Gastrocnemius medialis (tissue), 4 donors: ENCODE results near the gene CPE. TPM values are rescaled to one million over a fixed set of nuclear protein-coding genes. Genes with fewer than 3 reads are reported as not detected.

ENCODE experiments used
- ATAC-seq, 2 donors: fragments of 150-250 bp; one replicate each; pipeline ENCODE4 v1.9.1; 2016
- DNase-seq, 2 donors: peaks; one replicate each; pipeline ENCODE4 v3.0.0-alpha.2; 2019
- H3K27ac ChIP-seq, 4 donors: fragments of 200-600 bp; sonication (generic); 1 replicate in 1 of 4; 2 replicates in 3 of 4; pipeline ENCODE4 v1.5.1; 2016 to 2018; ENCODE audit warnings: mild to moderate bottlenecking in 2 of 4, moderate library complexity in 1 of 4
- H3K27me3 ChIP-seq, 3 donors: fragments of 200-600 bp; sonication (generic) in 2 of 3; 1 replicate in 1 of 3; 2 replicates in 2 of 3; pipeline versions ENCODE4 v1.5.1 to v1.6.0; 2016 to 2019; ENCODE audit warnings: mild to moderate bottlenecking in 1 of 3, moderate library complexity in 1 of 3
- H3K36me3 ChIP-seq, 2 donors: fragments of 200-600 bp; sonication (generic) in 1 of 2; one replicate each; pipeline ENCODE4 v1.5.1; 2017 to 2018
- H3K4me1 ChIP-seq, 2 donors: fragments of 200-600 bp; sonication (generic) in 1 of 2; one replicate each; pipeline ENCODE4 v1.5.1; 2016 to 2017; ENCODE audit warnings: mild to moderate bottlenecking in 2 of 2
- H3K4me3 ChIP-seq, 4 donors: fragments of 200-600 bp; sonication (generic) in 3 of 4; 1 replicate in 1 of 4; 2 replicates in 3 of 4; pipeline ENCODE4 v1.5.1; 2016 to 2019; ENCODE audit warnings: mild to moderate bottlenecking in 2 of 4
- H3K9me3 ChIP-seq, 3 donors: fragments of 200-600 bp; sonication (generic) in 2 of 3; 1 replicate in 1 of 3; 2 replicates in 2 of 3; pipeline ENCODE4 v1.5.1; 2016 to 2019
- CTCF ChIP-seq, 5 experiments: fragments of 450-650 bp in 3 of 5; fragments of 200-600 bp in 2 of 5; sonication (generic) in 2 of 5; IDR thresholded peaks in 4 of 5; conservative IDR thresholded peaks in 1 of 5; 1 replicate in 4 of 5; 2 replicates in 1 of 5; pipeline ENCODE4 v1.5.1; 2016 to 2019; ENCODE audit warnings: antibody characterized with exemption in 5 of 5, mild to moderate bottlenecking in 3 of 5, moderate library complexity in 3 of 5
- POLR2A ChIP-seq, 2 donors: fragments of 450-650 bp; IDR thresholded peaks; one replicate each; pipeline ENCODE4 v1.6.1; 2017; ENCODE audit warnings: antibody characterized with exemption in 2 of 2, mild to moderate bottlenecking in 2 of 2, moderate library complexity in 2 of 2
- in situ Hi-C, 4 donors: fragments of 200-750 bp; cut with MboI; loops; one replicate each; pipeline versions ENCODE4 v1.15.0 to v1.8.0; 2017; ENCODE audit warnings: low sequenced_read_pairs in 4 of 4
- intact Hi-C: fragments of 100-400 bp; cut with DNase I; formaldehyde crosslinking; loops from one replicate; pipeline ENCODE4 v1.15.1; 2023; ENCODE audit warnings: low total_unique reads
- total RNA-seq, 4 donors: library from RNA; depleted of rRNA; stranded (reverse); fragments of >200 nt; gene quantifications; one replicate each; pipeline versions ENCODE4 v1.1.0 to v1.2.3, GENCODE V29; 2016

Gene CPE
- total RNA-seq, 4 donors from 2014 or later = 11.8 to 27.6 (median 17.0) TPM

GRCh38 chr4:165383591-165384073 is 4.8 kb downstream of the CPE start:
- intact Hi-C loops = no loop called here
- Histone ChIP-seq H3K36me3 (no peaks in the 10 kb centered on the region), H3K4me1 (peaks cover 0 to 2% of the 10 kb centered on the region in 2 donors), H3K4me3 (no peak overlapping the region), H3K27me3 (peaks cover 0 to 10% (median 0%) of the 10 kb centered on the region in 3 donors), H3K27ac (no peak overlapping the region), H3K9me3 (no peaks in the 10 kb centered on the region)
- no peak for TF ChIP-seq CTCF (IDR thresholded peaks at IDR 0.05 in 4 of 5, conservative IDR thresholded peaks at IDR 0.05 in 1 of 5)
- in situ Hi-C loops = no loop called here
- DNase-seq = no peak
- no peak for ATAC-seq

DNA sequence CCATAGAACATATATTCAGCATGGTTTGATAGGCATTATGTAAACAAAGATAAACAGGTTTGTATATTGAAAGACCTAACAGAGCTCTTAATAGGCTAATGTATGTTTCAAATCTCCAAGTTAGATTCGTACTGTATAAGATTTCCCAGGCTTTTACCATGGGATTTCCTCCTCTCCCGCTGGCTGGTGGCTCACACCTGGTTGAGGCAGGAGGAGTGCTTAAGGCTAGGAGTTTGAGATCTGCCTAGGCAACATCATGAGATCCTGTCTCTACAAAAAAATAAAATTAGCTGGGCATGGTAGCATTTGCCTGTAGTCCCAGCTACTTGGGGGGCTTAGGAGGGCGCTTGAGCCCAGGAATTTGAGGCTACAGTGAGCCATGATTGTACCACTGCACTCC is 5.4 kb downstream of the CPE start:
- TF ChIP-seq CTCF (IDR thresholded peaks at IDR 0.05 in 4 of 5, conservative IDR thresholded peaks at IDR 0.05 in 1 of 5) (no peak), POLR2A (IDR thresholded peaks at IDR 0.05) (no peak)
- H3K9me3 ChIP-seq = no peaks in the 10 kb centered on the region
- ATAC-seq = no peak
- H3K27ac ChIP-seq = no peak overlapping the region
- no peak for DNase-seq
- no peaks in the 10 kb centered on the region for H3K4me1 ChIP-seq
- H3K36me3 ChIP-seq = no peaks in the 10 kb centered on the region
- intact Hi-C loops (no loop called here), in situ Hi-C loops (no loop called here)
- H3K27me3 ChIP-seq = peaks cover 0 to 8% (median 0%) of the 10 kb centered on the region in 3 donors
- no peak overlapping the region for H3K4me3 ChIP-seq

DNA sequence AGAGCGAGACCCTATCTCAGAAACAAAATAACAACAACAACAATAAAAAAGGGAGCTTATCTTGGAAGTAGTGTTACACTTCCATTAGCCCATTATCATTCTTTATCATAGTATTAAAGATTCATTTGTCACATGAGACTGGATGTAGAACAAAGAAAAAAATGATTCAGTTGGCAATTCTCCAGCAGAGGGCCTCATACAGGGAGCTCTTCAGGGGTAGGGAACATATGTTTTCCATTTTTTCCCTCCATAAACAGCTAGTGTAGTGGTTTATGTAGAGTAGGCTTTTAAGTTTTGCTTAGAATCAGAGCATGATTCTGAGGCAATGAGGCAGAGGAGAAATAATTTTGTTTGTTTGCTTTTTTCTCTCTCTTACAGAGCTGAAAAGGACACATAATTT is 5.8 kb downstream of the CPE start:
- DNase-seq = no peak
- intact Hi-C loops (no loop called here), in situ Hi-C loops (no loop called here)
- no peaks in the 10 kb centered on the region for H3K36me3 ChIP-seq
- peaks cover 0 to 4% (median 0%) of the 10 kb centered on the region in 3 donors for H3K27me3 ChIP-seq
- no peaks in the 10 kb centered on the region for H3K9me3 ChIP-seq
- no peak overlapping the region for H3K27ac ChIP-seq
- H3K4me3 ChIP-seq = no peak overlapping the region
- no peak for TF ChIP-seq POLR2A (IDR thresholded peaks at IDR 0.05)
- no peak for TF ChIP-seq CTCF (IDR thresholded peaks at IDR 0.05 in 4 of 5, conservative IDR thresholded peaks at IDR 0.05 in 1 of 5)
- no peak for ATAC-seq
- H3K4me1 ChIP-seq = no peaks in the 10 kb centered on the region

GRCh38 chr4:165385126-165385525 is 6.3 kb downstream of the CPE start:
- ATAC-seq (no peak), DNase-seq (no peak)
- TF ChIP-seq CTCF (IDR thresholded peaks at IDR 0.05 in 4 of 5, conservative IDR thresholded peaks at IDR 0.05 in 1 of 5) (no peak), POLR2A (IDR thresholded peaks at IDR 0.05) (no peak)
- Histone ChIP-seq H3K4me3 (no peak overlapping the region), H3K9me3 (no peaks in the 10 kb centered on the region), H3K4me1 (no peaks in the 10 kb centered on the region), H3K27me3 (no peaks in the 10 kb centered on the region), H3K27ac (no peak overlapping the region), H3K36me3 (no peaks in the 10 kb centered on the region)
- intact Hi-C loops (no loop called here), in situ Hi-C loops (no loop called here)

- no peak overlapping the region for H3K27ac ChIP-seq
- H3K36me3 ChIP-seq = no peaks in the 10 kb centered on the region
- no peaks in the 10 kb centered on the region for H3K27me3 ChIP-seq
- in situ Hi-C loops = no loop called here
- ATAC-seq (no peak), DNase-seq (no peak)
- no peak overlapping the region for H3K4me3 ChIP-seq
- intact Hi-C loops = no loop called here
- no peaks in the 10 kb centered on the region for H3K4me1 ChIP-seq
- no peak for TF ChIP-seq CTCF (IDR thresholded peaks at IDR 0.05 in 4 of 5, conservative IDR thresholded peaks at IDR 0.05 in 1 of 5)
- no peak for TF ChIP-seq POLR2A (IDR thresholded peaks at IDR 0.05)
- H3K9me3 ChIP-seq = no peaks in the 10 kb centered on the region
Observed at GRCh38 chr4:165386328-165386727, 7.5 kb downstream of the CPE start.
